GM12875 (cell line): ENCODE data around the gene APH1B.

Experiments
- H3K4me3 ChIP-seq: one replicate; pipeline ENCODE4 v1.5.1; 2011; ENCODE audit warnings: low read depth, low read length, control low read depth
- TF ChIP-seq, protein P1 (sequence below): IDR thresholded peaks from 2 replicates; pipeline ENCODE4 v1.5.1; 2011; ENCODE audit warnings: low read depth, mild to moderate bottlenecking, control low read depth, inconsistent platforms, low read length, moderate library complexity, borderline replicate concordance; ENCODE audit not compliant: insufficient read depth

Gene APH1B

DNA sequence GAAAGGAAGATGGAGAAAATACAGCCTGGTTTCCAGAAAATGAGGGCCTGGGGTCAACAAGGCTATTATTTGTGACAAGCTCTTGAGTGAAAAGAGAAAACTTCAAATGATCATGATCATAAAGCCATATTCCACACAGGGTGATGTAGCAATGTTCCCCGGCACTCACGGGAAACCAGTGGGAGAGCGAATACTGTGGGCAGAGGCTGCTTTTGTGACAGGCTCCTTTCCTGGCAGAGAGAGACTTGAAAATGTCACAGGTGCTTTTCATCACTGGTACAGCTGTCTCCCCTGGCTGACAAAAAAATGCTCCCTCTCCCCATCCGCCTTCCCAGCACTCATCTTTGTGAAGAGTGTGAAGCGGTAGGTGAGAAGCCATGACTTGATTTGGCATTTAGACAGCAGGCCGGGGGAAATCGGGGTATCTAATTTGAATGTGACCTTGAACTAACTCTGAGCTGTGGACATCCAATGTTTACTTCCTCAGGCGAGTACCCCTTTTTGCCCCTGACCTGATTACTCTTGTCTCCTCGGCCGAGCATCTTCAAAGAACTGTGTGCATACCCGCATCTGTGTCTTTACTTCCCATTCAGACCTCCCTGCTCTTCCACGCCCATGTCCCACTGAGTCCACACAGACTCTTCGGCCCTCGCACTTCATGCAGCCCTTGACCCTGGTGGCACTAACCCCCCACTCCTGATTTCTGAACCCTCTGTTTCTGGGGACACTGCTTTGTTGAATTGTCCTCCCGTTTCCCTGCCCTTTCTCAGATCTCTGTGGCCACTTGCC, 81.0 kb downstream of the APH1B start:
- H3K4me3 ChIP-seq: no peak overlapping the region
- TF ChIP-seq, protein P1, sequence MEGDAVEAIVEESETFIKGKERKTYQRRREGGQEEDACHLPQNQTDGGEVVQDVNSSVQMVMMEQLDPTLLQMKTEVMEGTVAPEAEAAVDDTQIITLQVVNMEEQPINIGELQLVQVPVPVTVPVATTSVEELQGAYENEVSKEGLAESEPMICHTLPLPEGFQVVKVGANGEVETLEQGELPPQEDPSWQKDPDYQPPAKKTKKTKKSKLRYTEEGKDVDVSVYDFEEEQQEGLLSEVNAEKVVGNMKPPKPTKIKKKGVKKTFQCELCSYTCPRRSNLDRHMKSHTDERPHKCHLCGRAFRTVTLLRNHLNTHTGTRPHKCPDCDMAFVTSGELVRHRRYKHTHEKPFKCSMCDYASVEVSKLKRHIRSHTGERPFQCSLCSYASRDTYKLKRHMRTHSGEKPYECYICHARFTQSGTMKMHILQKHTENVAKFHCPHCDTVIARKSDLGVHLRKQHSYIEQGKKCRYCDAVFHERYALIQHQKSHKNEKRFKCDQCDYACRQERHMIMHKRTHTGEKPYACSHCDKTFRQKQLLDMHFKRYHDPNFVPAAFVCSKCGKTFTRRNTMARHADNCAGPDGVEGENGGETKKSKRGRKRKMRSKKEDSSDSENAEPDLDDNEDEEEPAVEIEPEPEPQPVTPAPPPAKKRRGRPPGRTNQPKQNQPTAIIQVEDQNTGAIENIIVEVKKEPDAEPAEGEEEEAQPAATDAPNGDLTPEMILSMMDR: no peak
